T-cell (primary cell): ENCODE results near the gene NELFB. TPM values are rescaled to one million over a fixed set of nuclear protein-coding genes. Genes with fewer than 3 reads are reported as not detected.

Source experiments
- ATAC-seq, 4 experiments: fragments of 200-7000 bp in 3 of 4; fragments of 150-1000 bp in 1 of 4; cut with Tn5 transposase; replicated peaks in 1 of 4; 1 replicate in 3 of 4; 2 replicates in 1 of 4; pipeline ENCODE4 v1.10.0; 2021; ENCODE audit warnings: moderate library complexity in 3 of 4, mild to moderate bottlenecking in 2 of 4, moderate number of reproducible peaks in 1 of 4
- CTCF ChIA-PET, 2 donors: fragments of 300-600 bp; sonication (Branson Sonifier 250); formaldehyde crosslinking; loops; one replicate each; lab custom pipeline; 2022; ENCODE audit warnings: antibody characterized with exemption in 2 of 2; lab: Charles Lee
- POLR2A ChIA-PET, 2 donors: fragments of 300-600 bp; sonication (Branson Sonifier 250); formaldehyde crosslinking; loops; one replicate each; lab custom pipeline; 2022; ENCODE audit warnings: antibody characterized with exemption in 2 of 2; lab: Charles Lee
- DNase-seq, 35 experiments: peaks; one replicate each; pipeline versions ENCODE4 v3.0.0 to v3.0.0-alpha.2; 2013 to 2023
- H3K27ac ChIP-seq: one replicate; pipeline ENCODE4 v1.5.1; 2013; ENCODE audit warnings: low read length
- H3K27me3 ChIP-seq, 2 experiments: replicated peaks in 1 of 2; 1 replicate in 1 of 2; 2 replicates in 1 of 2; pipeline versions ENCODE4 v1.6.1 to v1.7.0; 2013; ENCODE audit warnings: low read length in 1 of 2, mixed read lengths in 1 of 2; ENCODE audit not compliant: control insufficient read depth in 2 of 2, insufficient read depth in 2 of 2; ENCODE audit errors: extremely low read depth in 1 of 2
- H3K36me3 ChIP-seq, 2 donors: 1 replicate in 1 of 2; 2 replicates in 1 of 2; pipeline versions ENCODE4 v1.6.1 to v1.7.0; 2013; ENCODE audit warnings: low read length in 1 of 2; ENCODE audit not compliant: control insufficient read depth in 2 of 2, insufficient read depth in 1 of 2; ENCODE audit errors: extremely low read depth in 1 of 2
- H3K4me1 ChIP-seq, 2 experiments: 1 replicate in 1 of 2; 2 replicates in 1 of 2; pipeline versions ENCODE4 v1.6.1 to v1.7.0; 2013; ENCODE audit warnings: low read length in 2 of 2, mixed read lengths in 1 of 2; ENCODE audit not compliant: insufficient read depth in 2 of 2, control insufficient read depth in 1 of 2; ENCODE audit errors: extremely low read depth in 1 of 2
- H3K4me3 ChIP-seq, 2 donors: 1 replicate in 1 of 2; 2 replicates in 1 of 2; pipeline versions ENCODE4 v1.5.1 to v1.7.0; 2013; ENCODE audit warnings: mild to moderate bottlenecking in 2 of 2, low read length in 1 of 2, moderate library complexity in 1 of 2; ENCODE audit not compliant: control insufficient read depth in 1 of 2; ENCODE audit errors: extremely low read depth in 1 of 2
- H3K9me3 ChIP-seq: 2 replicates; pipeline ENCODE4 v1.7.0; 2013
- H3K27ac Mint-ChIP-seq, 2 donors: one replicate each; pipeline ENCODE4 v1.8.0; 2020 to 2021; ENCODE audit warnings: mild to moderate bottlenecking in 2 of 2, mixed read lengths in 2 of 2
- H3K27me3 Mint-ChIP-seq, 2 donors: one replicate each; pipeline ENCODE4 v1.8.0; 2021 to 2022; ENCODE audit warnings: mixed read lengths in 2 of 2
- H3K36me3 Mint-ChIP-seq: one replicate; pipeline ENCODE4 v1.8.0; 2021; ENCODE audit warnings: mixed read lengths
- H3K4me1 Mint-ChIP-seq, 3 donors: one replicate each; pipeline ENCODE4 v1.8.0; 2020 to 2022; ENCODE audit warnings: mixed read lengths in 3 of 3, mild to moderate bottlenecking in 1 of 3
- H3K4me3 Mint-ChIP-seq, 3 donors: one replicate each; pipeline ENCODE4 v1.8.0; 2020 to 2022; ENCODE audit warnings: mild to moderate bottlenecking in 3 of 3, mixed read lengths in 3 of 3, moderate library complexity in 3 of 3
- H3K9me3 Mint-ChIP-seq, 3 donors: one replicate each; pipeline ENCODE4 v1.8.0; 2020 to 2022; ENCODE audit warnings: mixed read lengths in 3 of 3
- WGBS: methylation state at CpG from one replicate; pipeline ENCODE4 v1.1.5; 2013; ENCODE audit warnings: missing lambda C conversion rate; ENCODE audit not compliant: insufficient coverage; 5-methylcytosine and 5-hydroxymethylcytosine counted together
- total RNA-seq, 35 experiments: library from RNA in 6 of 35; stranded (reverse) in 6 of 35; fragments of 120-200 nt in 1 of 35; gene quantifications; one replicate each; pipeline versions ENCODE4 v1.2.1 to v1.2.4 and lab custom pipeline; 2013 to 2026

NELFB gene
- total RNA-seq, 5 donors from 2014 or later (not counting 1 experiment from before 2014, with no cell fraction given): 36.1 to 62.2 (median 58.8) TPM

DNA sequence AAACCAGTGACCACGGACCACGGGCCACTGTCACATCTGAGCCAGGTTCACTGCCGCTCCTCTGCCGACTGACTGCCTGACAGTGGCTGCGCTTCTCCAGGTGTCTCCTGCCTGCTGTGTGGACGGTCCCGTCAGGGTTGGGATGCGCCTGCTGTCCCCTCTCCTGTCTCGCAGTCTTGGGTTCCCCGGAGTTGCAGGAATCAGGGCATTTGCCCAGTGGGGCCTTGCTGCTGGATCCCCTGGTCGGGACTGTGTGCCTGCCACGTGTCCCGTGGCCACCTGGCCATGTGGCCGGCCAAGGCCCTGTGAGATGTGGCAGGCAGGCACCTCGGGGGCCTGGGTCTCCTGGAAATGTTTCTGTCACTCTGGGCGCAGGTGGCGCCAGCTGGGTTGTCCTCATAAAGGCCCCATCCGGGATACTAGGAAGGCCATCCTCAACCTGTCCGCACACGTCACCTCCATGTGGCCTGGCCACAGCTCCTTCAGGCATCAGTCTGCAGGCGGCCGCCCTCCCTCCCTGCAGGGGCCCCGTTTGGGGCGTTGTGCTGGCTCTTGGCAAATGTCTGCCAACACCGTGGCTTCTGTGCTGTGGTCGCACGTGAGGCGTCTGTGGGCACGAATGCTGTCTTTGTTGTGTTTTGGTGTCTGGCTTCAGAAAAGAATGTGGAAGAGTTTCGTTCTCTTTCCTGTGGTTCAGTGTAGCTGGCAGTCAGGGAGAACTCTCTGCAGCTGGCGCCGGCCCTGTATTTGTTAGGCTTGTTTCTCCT, 16.0 kb downstream of the NELFB start:
- POLR2A ChIA-PET: interaction anchor here in 1 of 2 donors (0.6 kb wide), 1 partner anchor 533 kb away, joined by 3 read pairs; no protein-coding TSS in a partner anchor
- H3K36me3 Mint-ChIP-seq: peaks cover 20% of the 10 kb centered on the region
- no peaks in the 10 kb centered on the region for H3K9me3 Mint-ChIP-seq
- Histone ChIP-seq H3K9me3 (no peaks in the 10 kb centered on the region), H3K36me3 (peaks cover 26 to 48% of the 10 kb centered on the region in 2 donors), H3K4me3 (no peak overlapping the region), H3K4me1 (peaks cover 11 to 24% of the 10 kb centered on the region in 2 experiments), H3K27me3 (peaks cover 0 to 8% of the 10 kb centered on the region in 2 experiments), H3K27ac (no peak overlapping the region)
- peaks cover 22 to 33% (median 31%) of the 10 kb centered on the region in 3 donors for H3K4me1 Mint-ChIP-seq
- peak overlapping the region; percentile 1 to 41 for H3K27ac Mint-ChIP-seq
- peak; percentile 41 to 90 (median 68) for ATAC-seq
- 62% methylated on average over 26 of the region's 32 CpGs for WGBS
- peak in 14 of 35 experiments; percentile 18 to 57 (median 36) for DNase-seq
- peaks cover 0 to 8% of the 10 kb centered on the region in 2 donors for H3K27me3 Mint-ChIP-seq
- peak overlapping the region in 2 of 3 donors; percentile 5 to 49 for H3K4me3 Mint-ChIP-seq
- CTCF ChIA-PET: interaction anchor here in 1 of 2 donors (0.6 kb wide), 1 partner anchor 185 kb away, joined by 8 read pairs; no protein-coding TSS in a partner anchor

DNA sequence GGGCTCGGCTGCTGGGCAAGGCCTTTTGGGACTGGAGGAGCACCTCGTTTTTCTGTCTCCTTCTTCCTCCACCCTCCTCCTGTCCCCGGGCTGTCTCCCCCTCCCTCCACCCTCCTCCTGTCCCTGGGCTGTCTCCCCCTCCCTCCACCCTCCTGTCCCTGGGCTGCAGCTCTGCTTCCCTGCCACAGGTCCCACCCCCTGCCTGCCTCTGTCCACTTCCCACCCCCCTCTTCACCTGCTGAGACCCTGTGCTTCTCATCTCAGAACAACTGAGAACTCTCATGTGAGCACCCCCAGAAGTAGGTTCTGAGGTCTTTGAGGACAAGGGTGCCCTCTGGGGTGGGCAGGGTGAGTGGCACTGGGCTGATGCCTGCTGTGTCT, 16.6 kb downstream of the NELFB start:
- H3K4me3 Mint-ChIP-seq: peak overlapping the region in 2 of 3 donors; percentile 5 to 49
- H3K27me3 Mint-ChIP-seq: peaks cover 0 to 10% of the 10 kb centered on the region in 2 donors
- H3K4me1 ChIP-seq: peaks cover 11 to 23% of the 10 kb centered on the region in 2 experiments
- H3K4me1 Mint-ChIP-seq: peaks cover 23 to 35% (median 32%) of the 10 kb centered on the region in 3 donors
- ATAC-seq: no peak
- H3K27ac Mint-ChIP-seq: peak overlapping the region in 1 of 2 donors; percentile 41
- peaks cover 20% of the 10 kb centered on the region for H3K36me3 Mint-ChIP-seq
- 16% methylated on average over 3 of the region's 3 CpGs for WGBS
- H3K27me3 ChIP-seq: peaks cover 0 to 14% of the 10 kb centered on the region in 2 experiments
- H3K27ac ChIP-seq: no peak overlapping the region
- H3K36me3 ChIP-seq: peaks cover 22 to 43% of the 10 kb centered on the region in 2 donors
- no peak overlapping the region for H3K4me3 ChIP-seq
- no peaks in the 10 kb centered on the region for H3K9me3 Mint-ChIP-seq
- no peaks in the 10 kb centered on the region for H3K9me3 ChIP-seq
- CTCF ChIA-PET: interaction anchor here in 1 of 2 donors (0.6 kb wide), 1 partner anchor 186 kb away, joined by 8 read pairs; no protein-coding TSS in a partner anchor
- no peak for DNase-seq
- POLR2A ChIA-PET: interaction anchor here in 1 of 2 donors (0.6 kb wide), 1 partner anchor 534 kb away, joined by 3 read pairs; no protein-coding TSS in a partner anchor

DNA sequence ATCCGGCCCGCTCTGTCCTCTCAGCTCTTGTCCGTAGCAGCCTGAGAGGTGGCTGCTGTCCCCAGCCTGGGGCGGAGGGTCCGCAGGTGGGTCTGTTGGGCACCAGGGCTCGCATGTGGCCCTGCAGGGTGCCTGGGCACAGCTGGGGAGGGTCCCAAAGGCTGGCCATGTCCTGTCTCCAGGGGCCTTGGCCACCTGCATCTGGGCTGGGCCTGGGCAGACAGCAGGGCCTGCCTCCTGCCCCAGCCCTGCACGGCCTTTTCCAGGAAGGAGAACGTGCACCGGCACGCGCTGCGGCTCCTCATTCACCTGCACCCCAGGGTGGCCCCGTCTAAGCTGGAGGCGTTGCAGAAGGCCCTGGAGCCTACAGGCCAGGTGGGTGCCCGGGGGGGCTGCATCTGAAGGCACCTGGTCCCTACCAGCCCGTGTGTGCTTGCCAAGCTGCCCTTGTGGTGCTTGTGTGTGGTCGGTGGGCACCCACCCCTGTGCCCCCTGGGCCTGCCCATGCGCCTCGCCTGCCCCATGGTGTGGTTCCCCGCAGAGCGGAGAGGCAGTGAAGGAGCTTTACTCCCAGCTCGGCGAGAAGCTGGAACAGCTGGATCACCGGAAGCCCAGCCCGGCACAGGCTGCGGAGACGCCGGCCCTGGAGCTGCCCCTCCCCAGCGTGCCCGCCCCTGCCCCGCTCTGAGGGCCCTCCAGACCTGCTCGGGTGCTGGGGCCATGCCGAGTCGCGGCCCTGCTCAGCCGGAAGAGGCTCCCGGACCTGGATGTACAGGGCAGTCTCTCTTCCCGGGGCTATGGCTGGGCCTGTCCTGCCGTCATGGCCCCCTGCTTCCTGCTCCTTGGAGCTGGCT, 17.3 kb downstream of the NELFB start:
- Mint-ChIP-seq H3K4me3 (no peak overlapping the region), H3K9me3 (no peaks in the 10 kb centered on the region), H3K4me1 (peaks cover 29 to 43% (median 37%) of the 10 kb centered on the region in 3 donors), H3K27ac (no peak overlapping the region), H3K36me3 (peaks cover 20% of the 10 kb centered on the region), H3K27me3 (peaks cover 0 to 13% of the 10 kb centered on the region in 2 donors)
- H3K27me3 ChIP-seq: peaks cover 0 to 22% of the 10 kb centered on the region in 2 experiments
- H3K9me3 ChIP-seq: no peaks in the 10 kb centered on the region
- H3K36me3 ChIP-seq: peaks cover 22 to 35% of the 10 kb centered on the region in 2 donors
- WGBS: 93% methylated on average over 37 of the region's 39 CpGs
- no peak overlapping the region for H3K4me3 ChIP-seq
- H3K4me1 ChIP-seq: peaks cover 14 to 29% of the 10 kb centered on the region in 2 experiments
- ATAC-seq (no peak), DNase-seq (no peak)
- ChIA-PET CTCF (no interaction called here), POLR2A (no interaction called here)
- H3K27ac ChIP-seq: no peak overlapping the region

DNA sequence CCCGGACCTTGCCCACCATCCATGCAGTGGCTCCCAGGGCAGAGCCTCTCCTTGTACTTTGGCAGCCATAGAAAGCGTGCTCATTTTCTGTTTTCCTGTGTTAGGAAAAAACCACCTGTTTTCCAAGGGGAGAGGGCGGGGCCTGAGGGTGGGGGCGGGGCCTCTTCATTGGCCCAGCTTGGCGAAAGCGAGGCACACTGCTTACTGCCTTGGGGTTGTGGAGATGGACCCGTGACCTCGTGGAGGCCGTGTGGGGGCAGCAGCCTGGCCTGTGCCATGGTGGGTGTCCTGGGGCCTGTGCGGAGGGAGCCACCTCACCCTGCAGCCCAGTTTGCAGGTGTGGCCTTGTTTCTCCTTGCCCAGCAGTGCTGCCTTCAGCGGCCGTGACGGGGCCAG, 18.0 kb downstream of the NELFB start:
- H3K36me3 ChIP-seq: peaks cover 22 to 31% of the 10 kb centered on the region in 2 donors
- no peak overlapping the region for H3K27ac ChIP-seq
- peaks cover 0 to 28% of the 10 kb centered on the region in 2 experiments for H3K27me3 ChIP-seq
- H3K4me3 Mint-ChIP-seq: no peak overlapping the region
- no peak overlapping the region for H3K4me3 ChIP-seq
- H3K27me3 Mint-ChIP-seq: peaks cover 0 to 16% of the 10 kb centered on the region in 2 donors
- 94% methylated on average over 12 of the region's 13 CpGs for WGBS
- ChIA-PET CTCF (no interaction called here), POLR2A (no interaction called here)
- no peaks in the 10 kb centered on the region for H3K9me3 Mint-ChIP-seq
- no peaks in the 10 kb centered on the region for H3K9me3 ChIP-seq
- no peak overlapping the region for H3K27ac Mint-ChIP-seq
- ATAC-seq (no peak), DNase-seq (no peak)
- peaks cover 30 to 50% (median 40%) of the 10 kb centered on the region in 3 donors for H3K4me1 Mint-ChIP-seq
- peaks cover 20 to 36% of the 10 kb centered on the region in 2 experiments for H3K4me1 ChIP-seq
- peaks cover 20% of the 10 kb centered on the region for H3K36me3 Mint-ChIP-seq

DNA sequence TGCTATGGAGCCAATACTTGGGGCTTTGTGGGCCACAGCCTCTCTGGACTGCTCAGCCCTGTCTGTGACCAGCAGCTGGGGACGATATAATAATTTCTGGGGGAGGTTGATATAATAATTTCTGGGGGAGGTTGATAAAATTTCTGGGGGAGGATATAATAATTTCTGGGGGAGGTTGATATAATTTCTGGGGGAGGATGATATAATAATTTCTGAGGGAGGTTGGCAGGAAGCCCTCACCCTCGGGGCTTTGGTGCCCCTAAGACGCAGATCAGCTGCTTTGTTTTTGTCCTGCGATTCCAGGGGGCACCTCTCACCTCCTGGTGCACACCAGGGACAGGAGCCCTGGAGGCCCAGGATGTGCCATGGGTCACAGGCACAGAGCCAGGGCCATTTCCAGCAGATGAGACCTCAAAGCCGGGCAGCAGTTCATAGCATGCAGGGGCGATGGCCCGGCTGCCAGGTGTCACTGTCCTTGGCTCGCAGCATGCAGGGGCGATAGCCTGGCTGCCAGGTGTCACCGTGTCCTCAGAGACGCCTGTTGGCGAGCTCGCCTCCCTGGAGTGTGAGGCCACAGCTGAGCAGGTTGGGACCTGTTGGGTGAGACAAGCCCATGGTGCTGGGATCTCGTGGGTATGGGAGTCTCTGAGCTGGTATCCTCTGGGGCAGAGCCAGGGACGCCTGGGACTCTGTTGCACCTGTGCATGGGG, 18.6 kb downstream of the NELFB start:
- DNase-seq (no peak), ATAC-seq (no peak)
- Mint-ChIP-seq H3K27me3 (peaks cover 0 to 16% of the 10 kb centered on the region in 2 donors), H3K9me3 (no peaks in the 10 kb centered on the region), H3K4me1 (peaks cover 27 to 45% (median 37%) of the 10 kb centered on the region in 3 donors), H3K27ac (no peak overlapping the region), H3K4me3 (no peak overlapping the region), H3K36me3 (peaks cover 16% of the 10 kb centered on the region)
- H3K27me3 ChIP-seq: peaks cover 0 to 29% of the 10 kb centered on the region in 2 experiments
- H3K9me3 ChIP-seq: no peaks in the 10 kb centered on the region
- ChIA-PET CTCF (interaction anchor here in 1 of 2 donors (0.5 kb wide), 1 partner anchor 22 kb away, joined by 3 read pairs; no protein-coding TSS in a partner anchor), POLR2A (no interaction called here)
- H3K4me1 ChIP-seq: peaks cover 20 to 38% of the 10 kb centered on the region in 2 experiments
- H3K4me3 ChIP-seq: no peak overlapping the region
- peaks cover 22 to 28% of the 10 kb centered on the region in 2 donors for H3K36me3 ChIP-seq
- H3K27ac ChIP-seq: no peak overlapping the region
- WGBS: 82% methylated on average over 14 of the region's 15 CpGs
